ENCODE data around the gene GNB2.

GRCh38 chr7:100649826-100650565, 23.5 kb upstream of the GNB2 start:
- TF ChIP-seq SIN3A (IDR thresholded peaks at IDR 0.05; ENCODE audit: borderline replicate concordance, insufficient read depth, low read length) = no peak
- TF ChIP-seq, protein P1, sequence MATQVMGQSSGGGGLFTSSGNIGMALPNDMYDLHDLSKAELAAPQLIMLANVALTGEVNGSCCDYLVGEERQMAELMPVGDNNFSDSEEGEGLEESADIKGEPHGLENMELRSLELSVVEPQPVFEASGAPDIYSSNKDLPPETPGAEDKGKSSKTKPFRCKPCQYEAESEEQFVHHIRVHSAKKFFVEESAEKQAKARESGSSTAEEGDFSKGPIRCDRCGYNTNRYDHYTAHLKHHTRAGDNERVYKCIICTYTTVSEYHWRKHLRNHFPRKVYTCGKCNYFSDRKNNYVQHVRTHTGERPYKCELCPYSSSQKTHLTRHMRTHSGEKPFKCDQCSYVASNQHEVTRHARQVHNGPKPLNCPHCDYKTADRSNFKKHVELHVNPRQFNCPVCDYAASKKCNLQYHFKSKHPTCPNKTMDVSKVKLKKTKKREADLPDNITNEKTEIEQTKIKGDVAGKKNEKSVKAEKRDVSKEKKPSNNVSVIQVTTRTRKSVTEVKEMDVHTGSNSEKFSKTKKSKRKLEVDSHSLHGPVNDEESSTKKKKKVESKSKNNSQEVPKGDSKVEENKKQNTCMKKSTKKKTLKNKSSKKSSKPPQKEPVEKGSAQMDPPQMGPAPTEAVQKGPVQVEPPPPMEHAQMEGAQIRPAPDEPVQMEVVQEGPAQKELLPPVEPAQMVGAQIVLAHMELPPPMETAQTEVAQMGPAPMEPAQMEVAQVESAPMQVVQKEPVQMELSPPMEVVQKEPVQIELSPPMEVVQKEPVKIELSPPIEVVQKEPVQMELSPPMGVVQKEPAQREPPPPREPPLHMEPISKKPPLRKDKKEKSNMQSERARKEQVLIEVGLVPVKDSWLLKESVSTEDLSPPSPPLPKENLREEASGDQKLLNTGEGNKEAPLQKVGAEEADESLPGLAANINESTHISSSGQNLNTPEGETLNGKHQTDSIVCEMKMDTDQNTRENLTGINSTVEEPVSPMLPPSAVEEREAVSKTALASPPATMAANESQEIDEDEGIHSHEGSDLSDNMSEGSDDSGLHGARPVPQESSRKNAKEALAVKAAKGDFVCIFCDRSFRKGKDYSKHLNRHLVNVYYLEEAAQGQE (IDR thresholded peaks at IDR 0.05; ENCODE audit: insufficient read depth in 1 of 2, low read depth in 2 of 2, low read length in 2 of 2) = no peak

Data from PFSK-1 (cell line).